Fibroblast of pulmonary artery (primary cell): Measurements from ENCODE around the gene MPP3.
A peak's percentile ranks its signal among the peaks of the same experiment; 100 is the strongest.

Source experiments
- DNase-seq: peaks from one replicate; pipeline ENCODE4 v3.0.0-alpha.2; 2010; ENCODE audit warnings: low read depth
- H3K4me3 ChIP-seq: replicated peaks from 2 replicates; pipeline ENCODE4 v1.5.1; 2011; ENCODE audit warnings: low read depth, mild to moderate bottlenecking, control low read depth, low read length, moderate library complexity
- CTCF ChIP-seq: IDR thresholded peaks from 2 replicates; pipeline ENCODE4 v1.5.1; 2011; ENCODE audit warnings: mild to moderate bottlenecking, control low read depth, low read length, inconsistent platforms; ENCODE audit errors: missing control alignments

MPP3 gene

DNA sequence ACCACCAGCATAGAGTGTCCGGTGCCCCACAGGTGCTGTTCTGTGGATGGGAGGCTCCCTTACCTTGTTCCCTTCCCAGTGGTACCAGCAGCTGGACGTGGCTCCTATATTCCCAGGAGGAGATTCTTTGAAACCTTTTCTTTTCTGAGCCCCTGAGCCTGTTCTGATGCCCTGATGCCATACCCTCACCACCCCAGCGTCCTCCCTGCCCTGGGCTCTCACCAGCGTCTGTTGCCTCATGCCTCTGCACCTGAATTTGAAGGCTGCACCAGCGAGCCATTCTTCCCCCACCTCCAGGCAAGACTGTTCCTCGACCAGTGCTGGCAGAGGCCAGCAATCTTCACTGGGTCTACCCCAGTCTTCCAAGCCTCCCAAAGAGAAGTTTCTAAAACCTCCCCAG lies 74.9 kb downstream of the MPP3 start:
- DNase-seq, result no peak
- no peak for TF ChIP-seq CTCF
- no peak overlapping the region for H3K4me3 ChIP-seq

GRCh38 chr17:43757171-43757660 lies 75.7 kb downstream of the MPP3 start:
- no peak for TF ChIP-seq CTCF
- no peak overlapping the region for H3K4me3 ChIP-seq

GRCh38 chr17:43756201-43756600 lies 76.7 kb downstream of the MPP3 start:
- TF ChIP-seq CTCF, result no peak
- DNase-seq, result no peak
- no peak overlapping the region for H3K4me3 ChIP-seq

More at GRCh38 chr17:43757171-43757660, 75.7 kb downstream of the MPP3 start:
- no peak for DNase-seq

DNA sequence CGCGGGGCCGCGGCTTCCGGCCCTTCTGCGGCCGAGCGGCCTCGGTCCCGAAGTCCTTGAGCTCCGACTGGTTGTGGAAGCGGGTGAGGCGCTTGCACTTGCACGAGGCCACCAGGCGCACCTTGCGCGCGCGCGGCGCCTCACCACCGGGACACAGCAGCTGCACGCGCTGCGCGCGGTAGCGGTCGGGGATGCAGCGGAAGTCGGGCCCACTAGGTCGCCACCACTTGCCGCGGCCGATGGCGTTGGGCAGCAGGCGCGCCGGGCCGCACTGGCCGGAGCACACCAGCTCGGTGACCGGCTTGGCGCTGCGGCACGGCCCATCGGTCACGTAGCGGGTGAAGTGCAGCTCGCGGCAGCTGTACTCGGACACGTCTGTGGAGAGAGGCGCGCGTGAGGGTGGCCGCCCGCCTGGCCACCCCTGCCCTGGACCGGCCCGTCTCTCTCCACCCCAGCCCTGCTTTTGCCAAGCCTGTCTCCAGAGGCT lies 77.5 kb downstream of the MPP3 start:
- TF ChIP-seq CTCF, result no peak
- H3K4me3 ChIP-seq, result no peak overlapping the region
- peak; percentile 32 for DNase-seq

DNA sequence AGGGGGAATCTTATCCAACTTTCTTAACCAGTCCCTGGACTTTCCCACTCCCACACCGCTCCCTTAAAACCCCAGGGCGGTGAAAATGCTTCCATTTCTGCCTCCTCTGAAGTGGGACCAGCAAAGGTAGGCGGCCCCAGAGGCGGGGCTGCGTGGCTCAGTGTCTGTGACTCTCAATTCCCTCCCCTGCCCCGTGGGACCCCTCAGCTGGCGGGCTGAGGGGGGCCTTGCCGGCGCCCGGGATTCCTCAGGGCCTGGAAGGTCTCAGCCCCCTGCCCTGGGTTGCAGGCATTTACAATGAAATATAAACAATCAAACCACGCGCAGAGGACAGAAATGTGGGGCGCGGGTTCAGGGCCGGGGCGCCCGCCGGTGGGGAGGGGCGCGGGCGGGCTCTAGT lies 78.0 kb downstream of the MPP3 start:
- no peak overlapping the region for H3K4me3 ChIP-seq

DNA sequence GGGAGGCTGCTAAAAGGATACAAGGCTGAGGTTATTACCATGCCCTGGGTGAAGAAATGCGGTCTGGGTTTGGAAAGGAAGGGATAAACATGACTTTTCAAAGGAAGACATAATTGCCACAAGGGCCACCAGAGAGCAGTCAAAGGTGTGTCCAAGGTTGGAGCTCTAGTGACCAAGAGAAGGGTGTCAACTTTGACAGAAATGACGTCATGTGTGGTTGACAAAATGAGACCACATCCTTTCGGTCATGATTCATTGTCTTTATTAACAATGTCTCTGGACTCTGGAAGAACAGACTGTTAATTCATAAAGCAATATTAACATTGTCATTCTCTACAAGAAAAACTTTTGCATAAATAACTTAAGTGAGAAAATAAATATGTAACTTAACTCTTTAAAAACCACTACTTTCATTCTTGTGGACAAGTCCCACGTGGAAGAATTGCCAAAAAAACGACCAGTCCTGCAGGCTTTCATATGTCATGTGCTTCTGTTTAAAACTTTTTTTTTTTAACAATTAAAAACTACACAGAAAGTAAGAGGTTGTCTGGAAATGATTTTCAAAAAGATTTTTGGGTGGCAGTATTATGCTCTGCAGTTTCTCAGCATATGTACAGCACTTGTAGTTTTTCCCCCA lies 79.3 kb downstream of the MPP3 start:
- H3K4me3 ChIP-seq, result no peak overlapping the region
- DNase-seq, result no peak
- TF ChIP-seq CTCF, result no peak

More for the DNA sequence above, 78.0 kb downstream of the MPP3 start:
- no peak for DNase-seq
- no peak for TF ChIP-seq CTCF
